Right lobe of liver (tissue), 4 donors: ENCODE data around the gene PHAF1.

Source experiments
- POLR2A ChIP-seq: fragments of 450-650 bp; IDR thresholded peaks from one replicate; pipeline ENCODE4 v1.6.1; 2017; ENCODE audit warnings: antibody characterized with exemption, mild to moderate bottlenecking
- TF ChIP-seq, protein P1 (sequence below), 4 donors: fragments of 200-600 bp in 3 of 4; fragments of 450-650 bp in 1 of 4; IDR thresholded peaks; one replicate each; pipeline versions ENCODE4 v1.5.1 to v1.8.0; 2016 to 2022; ENCODE audit warnings: antibody characterized with exemption in 4 of 4, mild to moderate bottlenecking in 2 of 4
- donor health status: DM: no; HTN: no; CAD: no.
- donor health status: DM: no; HTN: no; CAD: no.
- donor health status: DM: no; HTN: yes; CAD: no.

DNA sequence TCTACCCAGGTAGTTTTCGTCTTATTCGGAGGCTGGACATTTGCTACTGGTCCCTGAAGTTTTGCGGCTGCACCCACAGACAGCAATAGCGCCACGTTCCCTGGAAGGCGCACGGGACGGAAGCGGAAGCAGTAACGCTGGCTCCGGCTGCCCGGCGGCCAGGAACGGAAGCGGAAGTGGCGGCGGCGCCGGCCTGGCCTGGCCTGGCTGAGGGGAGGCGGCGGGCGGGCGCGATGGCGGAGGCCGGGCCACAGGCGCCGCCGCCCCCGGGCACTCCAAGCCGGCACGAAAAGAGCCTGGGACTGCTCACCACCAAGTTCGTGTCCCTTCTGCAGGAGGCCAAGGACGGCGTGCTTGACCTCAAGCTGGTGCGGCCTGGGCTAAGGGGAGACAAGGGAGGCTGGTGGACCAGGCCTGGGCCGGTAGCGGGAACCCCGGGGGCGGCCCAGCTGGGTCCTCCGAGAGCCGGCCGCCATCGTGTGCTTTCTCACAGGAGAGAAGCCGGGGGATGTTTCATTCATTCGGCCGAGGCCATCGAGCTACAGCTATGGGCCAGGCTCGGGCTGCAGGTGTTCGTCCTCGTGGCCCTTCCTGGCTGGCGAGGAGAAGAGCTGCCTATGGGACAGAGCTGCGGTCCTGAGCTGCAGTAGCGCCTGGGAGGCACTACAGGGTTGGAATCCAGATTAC lies 82.4 kb downstream of the PHAF1 start, which contains the start of gene E2F4:
- TF ChIP-seq, protein P1, sequence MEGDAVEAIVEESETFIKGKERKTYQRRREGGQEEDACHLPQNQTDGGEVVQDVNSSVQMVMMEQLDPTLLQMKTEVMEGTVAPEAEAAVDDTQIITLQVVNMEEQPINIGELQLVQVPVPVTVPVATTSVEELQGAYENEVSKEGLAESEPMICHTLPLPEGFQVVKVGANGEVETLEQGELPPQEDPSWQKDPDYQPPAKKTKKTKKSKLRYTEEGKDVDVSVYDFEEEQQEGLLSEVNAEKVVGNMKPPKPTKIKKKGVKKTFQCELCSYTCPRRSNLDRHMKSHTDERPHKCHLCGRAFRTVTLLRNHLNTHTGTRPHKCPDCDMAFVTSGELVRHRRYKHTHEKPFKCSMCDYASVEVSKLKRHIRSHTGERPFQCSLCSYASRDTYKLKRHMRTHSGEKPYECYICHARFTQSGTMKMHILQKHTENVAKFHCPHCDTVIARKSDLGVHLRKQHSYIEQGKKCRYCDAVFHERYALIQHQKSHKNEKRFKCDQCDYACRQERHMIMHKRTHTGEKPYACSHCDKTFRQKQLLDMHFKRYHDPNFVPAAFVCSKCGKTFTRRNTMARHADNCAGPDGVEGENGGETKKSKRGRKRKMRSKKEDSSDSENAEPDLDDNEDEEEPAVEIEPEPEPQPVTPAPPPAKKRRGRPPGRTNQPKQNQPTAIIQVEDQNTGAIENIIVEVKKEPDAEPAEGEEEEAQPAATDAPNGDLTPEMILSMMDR (IDR thresholded peaks at IDR 0.05), result no peak
- TF ChIP-seq POLR2A, result peak; percentile 67
